Measurements from ENCODE around the gene CHRNA7.

DNA sequence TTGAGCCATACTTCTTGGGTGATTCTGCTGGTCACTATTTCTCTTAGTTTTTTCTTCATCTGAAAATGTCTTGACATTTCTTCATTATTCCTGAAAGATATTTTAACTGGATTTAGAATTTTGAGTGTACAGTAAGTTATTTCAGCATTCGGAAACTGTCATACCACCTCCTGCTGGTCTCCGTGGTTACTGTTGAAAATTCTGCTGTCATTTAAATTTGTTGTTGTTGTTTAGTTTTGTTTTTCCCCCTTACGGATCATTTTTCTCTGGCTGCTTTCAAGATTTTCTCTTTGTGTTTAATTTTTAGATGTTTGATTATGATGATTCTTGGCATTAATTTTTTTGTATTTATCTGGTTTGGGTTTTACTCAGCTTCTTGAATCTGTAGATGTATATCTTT is 100.5 kb downstream of the CHRNA7 start:
- TF ChIP-seq, protein P1, sequence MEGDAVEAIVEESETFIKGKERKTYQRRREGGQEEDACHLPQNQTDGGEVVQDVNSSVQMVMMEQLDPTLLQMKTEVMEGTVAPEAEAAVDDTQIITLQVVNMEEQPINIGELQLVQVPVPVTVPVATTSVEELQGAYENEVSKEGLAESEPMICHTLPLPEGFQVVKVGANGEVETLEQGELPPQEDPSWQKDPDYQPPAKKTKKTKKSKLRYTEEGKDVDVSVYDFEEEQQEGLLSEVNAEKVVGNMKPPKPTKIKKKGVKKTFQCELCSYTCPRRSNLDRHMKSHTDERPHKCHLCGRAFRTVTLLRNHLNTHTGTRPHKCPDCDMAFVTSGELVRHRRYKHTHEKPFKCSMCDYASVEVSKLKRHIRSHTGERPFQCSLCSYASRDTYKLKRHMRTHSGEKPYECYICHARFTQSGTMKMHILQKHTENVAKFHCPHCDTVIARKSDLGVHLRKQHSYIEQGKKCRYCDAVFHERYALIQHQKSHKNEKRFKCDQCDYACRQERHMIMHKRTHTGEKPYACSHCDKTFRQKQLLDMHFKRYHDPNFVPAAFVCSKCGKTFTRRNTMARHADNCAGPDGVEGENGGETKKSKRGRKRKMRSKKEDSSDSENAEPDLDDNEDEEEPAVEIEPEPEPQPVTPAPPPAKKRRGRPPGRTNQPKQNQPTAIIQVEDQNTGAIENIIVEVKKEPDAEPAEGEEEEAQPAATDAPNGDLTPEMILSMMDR (IDR thresholded peaks at IDR 0.05; ENCODE audit: low read length), result peak; percentile 29; the same call in 1 of the 2 replicates
- TF ChIP-seq EZH2 (IDR thresholded peaks at IDR 0.05; ENCODE audit: borderline replicate concordance, low read length), result no peak

Measured in OCI-LY1 (cell line).